Suppressor macrophage (primary cell): ENCODE data around the gene PAFAH2.
A peak's percentile ranks its signal among the peaks of the same experiment; 100 is the strongest.
"Not testable (repeated sequence)": the region's sequence is repeated elsewhere in the genome, so short reads cannot be mapped to it uniquely, and the experiment has no call there.

Source experiments
- DNase-seq, 4 experiments: peaks; one replicate each; pipeline ENCODE4 v3.0.0-alpha.2; 2020 to 2022

The PAFAH2 gene

GRCh38 chr1:26010825-26011224 is 13.0 kb upstream of the PAFAH2 start:
- DNase-seq: no peak

- no peak for DNase-seq
Observed at GRCh38 chr1:26009796-26010447, 12.1 kb upstream of the PAFAH2 start.

GRCh38 chr1:26006710-26007109 is 8.8 kb upstream of the PAFAH2 start:
- no peak for DNase-seq

GRCh38 chr1:26005434-26006105 is 7.7 kb upstream of the PAFAH2 start:
- no peak for DNase-seq

GRCh38 chr1:26003756-26004155 is 5.9 kb upstream of the PAFAH2 start:
- DNase-seq: no peak

- DNase-seq: peak; percentile 21 to 62 (median 58)
Observed at GRCh38 chr1:26003262-26003661, 5.4 kb upstream of the PAFAH2 start.

GRCh38 chr1:25999041-25999800 is 1.4 kb upstream of the PAFAH2 start:
- no peak for DNase-seq

- peak; percentile 85 to 96 (median 92) for DNase-seq
Observed at GRCh38 chr1:25996966-25997827, 666 bp downstream of the PAFAH2 start.

GRCh38 chr1:25994402-25995150 is 3.3 kb downstream of the PAFAH2 start:
- DNase-seq: no peak

GRCh38 chr1:25993197-25993951 is 4.5 kb downstream of the PAFAH2 start:
- no peak for DNase-seq

- no peak for DNase-seq
Observed at GRCh38 chr1:25992689-25993171, 5.1 kb downstream of the PAFAH2 start.

GRCh38 chr1:25991937-25992688 is 5.8 kb downstream of the PAFAH2 start:
- DNase-seq: peak in 2 of 4 experiments; percentile 15 to 16

GRCh38 chr1:25990702-25991395 is 7.0 kb downstream of the PAFAH2 start:
- DNase-seq: peak in 1 of 4 experiments; percentile 24

GRCh38 chr1:25990251-25990650 is 7.6 kb downstream of the PAFAH2 start:
- DNase-seq: no peak

GRCh38 chr1:25989440-25990234 is 8.2 kb downstream of the PAFAH2 start:
- no peak for DNase-seq

GRCh38 chr1:25987951-25988350 is 9.9 kb downstream of the PAFAH2 start:
- DNase-seq: no peak

GRCh38 chr1:25986773-25987172 is 11.1 kb downstream of the PAFAH2 start:
- not testable (repeated sequence) for DNase-seq

GRCh38 chr1:25985670-25986069 is 12.2 kb downstream of the PAFAH2 start:
- DNase-seq: no peak

- DNase-seq: no peak
Observed at GRCh38 chr1:25985171-25985570, 12.7 kb downstream of the PAFAH2 start.
